GM21447 (cell line): Measurements from ENCODE around the gene MINDY1.

ENCODE experiments used
- ATAC-seq: cut with Tn5 transposase; IDR thresholded peaks from one replicate; pipeline ENCODE4 v1.9.1; 2021; ENCODE audit not compliant: unreplicated experiment

Gene MINDY1

DNA sequence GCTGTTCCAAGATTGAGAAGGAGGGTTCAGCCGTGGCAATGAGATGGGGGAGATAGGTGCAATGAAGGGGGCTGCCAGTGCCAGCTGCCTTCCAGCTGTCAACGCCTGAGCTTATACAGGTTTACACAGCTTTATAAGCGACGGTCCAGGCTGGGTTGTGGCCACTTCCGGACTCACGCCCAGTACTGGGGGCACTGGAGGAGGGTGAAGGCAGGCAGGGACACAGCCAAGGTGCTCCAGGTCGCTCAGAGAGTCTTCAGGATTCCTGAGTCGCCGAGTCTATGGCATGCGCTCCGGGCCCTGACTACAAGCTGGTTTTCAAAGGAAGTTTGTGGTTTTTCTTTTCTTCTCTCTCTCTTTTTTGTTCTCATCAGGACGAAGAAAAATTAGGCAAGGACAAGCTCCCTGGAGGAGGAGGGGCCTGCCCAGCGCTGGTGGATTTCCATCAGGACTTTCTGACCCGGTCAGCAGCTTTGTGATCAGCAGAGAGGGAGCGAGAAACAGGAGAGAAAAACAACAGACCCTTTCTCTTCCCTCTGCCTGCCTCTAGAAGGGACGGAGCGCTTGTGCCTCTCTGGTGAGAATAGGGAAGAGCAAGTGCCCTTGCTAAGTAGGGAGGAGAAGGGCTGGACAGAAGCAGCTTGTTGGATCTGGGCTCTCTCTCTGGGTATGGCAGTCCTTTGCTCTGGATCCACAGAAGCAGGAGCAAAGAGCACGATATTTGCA is at the start of gene MINDY1:
Gene MINDY1, minus strand, starts transcription at position 576 of the 726 bp plus-strand sequence. CDS start 4,285 bp downstream, outside the sequence.
- no peak for ATAC-seq

DNA sequence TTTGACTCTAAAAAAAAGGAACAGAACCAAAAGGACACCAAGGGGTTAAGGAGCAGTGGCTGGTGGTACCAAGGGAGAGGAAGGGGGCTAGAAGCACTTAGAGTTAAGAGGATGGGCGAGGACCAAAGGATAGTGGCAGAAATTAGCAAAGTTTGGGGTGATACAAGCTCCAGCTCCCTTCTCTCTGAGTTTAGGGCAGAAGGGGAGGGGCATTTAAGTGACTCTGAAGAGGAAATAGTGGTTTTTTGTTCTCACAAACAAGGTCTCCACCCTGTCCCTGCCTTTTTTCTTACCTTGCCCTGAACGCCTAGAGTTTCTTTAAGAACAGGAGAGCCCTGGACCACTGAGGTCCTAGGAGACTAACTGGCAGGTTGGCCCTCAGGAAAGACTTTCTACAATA is 49.4 kb upstream of the MINDY1 start:
- ATAC-seq, result no peak

DNA sequence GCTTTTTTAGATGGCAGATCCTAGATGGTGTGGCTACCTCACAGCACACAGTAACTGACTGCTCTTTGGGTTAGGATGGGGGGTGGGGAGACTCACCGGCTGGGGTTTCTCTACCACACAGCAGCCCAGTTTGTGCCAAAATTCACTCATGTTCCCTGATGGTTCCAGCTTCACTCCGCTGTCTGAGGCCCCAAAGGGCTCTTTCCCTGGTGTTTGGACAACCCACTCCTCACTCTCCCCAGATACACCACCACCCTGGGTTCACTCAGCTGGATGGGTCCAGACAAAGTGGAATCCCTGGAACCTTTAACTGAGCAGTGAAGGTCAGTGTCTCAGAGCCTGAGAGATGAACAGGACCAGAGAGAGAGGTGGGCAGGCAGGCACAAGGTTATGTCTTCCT is 48.9 kb upstream of the MINDY1 start:
- no peak for ATAC-seq

- no peak for ATAC-seq
Measured at GRCh38 chr1:151054971-151055547, 48.4 kb upstream of the MINDY1 start.

DNA sequence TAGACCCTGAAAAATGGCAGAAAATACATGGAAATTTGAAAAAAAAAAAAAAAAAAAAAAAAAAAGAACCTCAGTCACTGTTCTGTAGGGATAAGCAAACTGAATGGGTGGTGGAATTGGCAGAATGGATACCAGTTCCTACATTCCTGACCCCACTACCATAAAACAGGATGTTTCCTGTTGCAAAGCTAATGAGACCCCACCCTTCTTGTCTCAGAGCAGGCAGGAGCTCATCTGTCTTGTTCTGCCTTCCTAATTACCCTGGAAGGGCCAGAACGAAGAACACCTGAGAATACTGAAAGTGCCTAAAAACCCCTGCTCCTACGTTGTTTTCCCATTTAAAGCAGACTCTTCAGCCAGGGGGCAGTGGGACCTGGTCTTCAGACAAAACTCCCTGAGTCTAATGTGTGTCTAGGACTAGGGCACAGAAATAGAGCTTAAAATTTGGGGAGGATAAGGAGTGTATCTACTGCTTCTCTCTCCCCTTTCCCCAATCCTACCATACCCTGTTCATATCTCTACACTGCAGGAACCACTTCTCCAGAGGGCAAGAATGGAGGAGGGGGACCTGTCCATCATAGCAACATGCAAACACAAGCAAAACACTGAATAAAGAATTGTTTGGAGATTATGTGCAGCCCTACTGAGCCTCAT is 44.8 kb upstream of the MINDY1 start:
- ATAC-seq, result no peak

- ATAC-seq, result no peak
Measured at GRCh38 chr1:151050051-151050688, 43.5 kb upstream of the MINDY1 start.

DNA sequence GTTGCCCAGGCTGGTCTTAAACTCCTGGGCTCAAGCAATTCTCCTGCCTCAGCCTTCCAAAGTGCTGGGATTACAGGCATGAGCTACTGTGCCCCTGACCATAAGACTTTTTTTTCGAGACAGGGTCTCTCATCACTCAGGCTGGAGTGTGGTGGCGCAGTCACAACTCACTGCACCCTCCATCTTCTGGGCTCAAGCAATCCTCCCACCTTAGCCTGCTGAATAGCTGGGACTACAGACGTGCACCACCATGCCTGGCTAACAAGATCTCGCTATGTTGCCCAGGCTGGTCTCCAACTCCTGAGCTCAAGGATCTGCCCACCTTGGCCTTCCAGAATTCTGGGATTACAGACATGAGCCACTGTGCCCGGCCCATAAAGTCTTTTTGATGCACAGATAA is 42.8 kb upstream of the MINDY1 start:
- no peak for ATAC-seq

- ATAC-seq, result no peak
Measured at GRCh38 chr1:151048645-151049032, 41.9 kb upstream of the MINDY1 start.

- peak; percentile 68 for ATAC-seq
Measured at GRCh38 chr1:151047925-151048644, 41.4 kb upstream of the MINDY1 start.

DNA sequence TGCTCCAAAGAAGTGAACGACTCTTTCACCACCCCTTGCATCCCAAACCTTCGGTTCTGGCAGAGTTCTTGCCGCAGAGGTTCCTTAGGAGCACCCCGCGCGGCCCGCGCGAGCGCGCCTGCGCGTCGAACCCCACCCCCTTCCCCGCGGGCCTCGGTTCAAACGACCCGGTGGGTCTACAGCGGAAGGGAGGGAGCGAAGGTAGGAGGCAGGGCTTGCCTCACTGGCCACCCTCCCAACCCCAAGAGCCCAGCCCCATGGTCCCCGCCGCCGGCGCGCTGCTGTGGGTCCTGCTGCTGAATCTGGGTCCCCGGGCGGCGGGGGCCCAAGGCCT is 40.9 kb upstream of the MINDY1 start, which contains the start of gene C1orf56:
Gene C1orf56, plus strand, starts transcription at position 161 of the 334 bp plus-strand sequence. Its CDS starts 97 bp downstream, at position 258.
- peak; percentile 55 for ATAC-seq

GRCh38 chr1:151043163-151043562 is 36.5 kb upstream of the MINDY1 start:
- no peak for ATAC-seq

DNA sequence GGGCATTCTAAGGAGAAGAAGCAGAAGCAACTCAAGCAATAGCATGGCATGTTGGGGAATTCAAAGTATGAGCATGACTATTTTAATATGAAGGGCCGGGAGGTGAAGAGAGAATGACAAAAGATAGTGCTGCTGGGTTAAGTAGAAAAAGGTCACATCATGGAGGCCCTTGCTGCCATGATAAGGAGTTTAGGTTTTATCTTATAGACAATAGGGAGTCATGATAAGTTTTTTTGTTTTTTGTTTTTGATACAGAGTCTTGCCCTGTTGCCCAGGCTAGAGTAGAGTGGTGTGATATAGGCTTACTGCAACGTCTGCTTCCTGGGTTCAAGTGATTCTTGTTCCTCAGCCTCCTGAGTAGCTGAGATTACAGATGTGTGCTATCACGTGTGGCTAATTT is 32.8 kb upstream of the MINDY1 start:
- ATAC-seq, result no peak

- ATAC-seq, result no peak
Measured at GRCh38 chr1:151037032-151037431, 30.3 kb upstream of the MINDY1 start.

- ATAC-seq, result no peak
Measured at GRCh38 chr1:151036356-151036755, 29.7 kb upstream of the MINDY1 start, which contains the start of gene BNIPL. BNIPL (plus strand) TSS chr1:151036586; CDS start chr1:151036726, 140 bp downstream.

- ATAC-seq, result no peak
Measured at GRCh38 chr1:151035167-151035566, 28.5 kb upstream of the MINDY1 start.

DNA sequence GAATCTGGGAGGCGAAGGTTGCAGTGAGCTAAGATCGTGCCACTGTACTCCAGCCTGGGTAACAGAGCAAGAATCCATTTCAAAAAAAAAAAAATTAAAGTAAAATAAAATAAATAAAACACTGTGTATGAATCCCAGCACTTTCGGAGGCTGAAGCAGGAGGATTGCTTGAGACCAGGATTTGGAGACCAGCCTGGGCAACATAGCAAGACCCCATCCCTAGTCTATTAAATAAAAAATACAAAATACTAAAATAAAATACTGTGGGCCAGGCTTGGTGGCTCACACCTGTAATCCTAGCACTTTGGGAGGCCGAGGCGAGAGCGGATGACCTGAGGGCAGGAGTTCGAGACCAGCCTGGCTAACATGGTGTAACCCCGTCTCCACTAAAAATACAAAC is 25.5 kb upstream of the MINDY1 start:
- ATAC-seq, result no peak

DNA sequence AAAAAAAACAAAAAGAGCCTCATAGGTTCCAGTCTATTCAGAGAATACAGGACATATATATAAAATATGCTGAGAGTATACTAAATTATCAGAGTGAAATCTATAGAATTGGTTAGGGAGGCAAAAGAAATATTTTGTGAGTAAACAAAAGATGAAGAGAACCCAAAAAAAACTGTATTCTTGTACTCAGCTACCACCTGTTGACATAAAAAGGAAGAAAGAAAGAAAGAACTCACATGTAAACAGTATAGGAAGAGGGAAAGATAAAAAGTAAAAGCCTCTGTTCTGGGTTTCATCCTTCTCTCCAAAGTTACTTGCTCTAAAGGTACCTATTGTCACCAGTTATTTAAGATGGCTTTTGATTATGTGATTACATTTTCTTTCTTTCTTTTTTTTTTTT is 19.8 kb upstream of the MINDY1 start:
- ATAC-seq, result no peak

- no peak for ATAC-seq
Measured at GRCh38 chr1:151024540-151025146, 17.9 kb upstream of the MINDY1 start.

DNA sequence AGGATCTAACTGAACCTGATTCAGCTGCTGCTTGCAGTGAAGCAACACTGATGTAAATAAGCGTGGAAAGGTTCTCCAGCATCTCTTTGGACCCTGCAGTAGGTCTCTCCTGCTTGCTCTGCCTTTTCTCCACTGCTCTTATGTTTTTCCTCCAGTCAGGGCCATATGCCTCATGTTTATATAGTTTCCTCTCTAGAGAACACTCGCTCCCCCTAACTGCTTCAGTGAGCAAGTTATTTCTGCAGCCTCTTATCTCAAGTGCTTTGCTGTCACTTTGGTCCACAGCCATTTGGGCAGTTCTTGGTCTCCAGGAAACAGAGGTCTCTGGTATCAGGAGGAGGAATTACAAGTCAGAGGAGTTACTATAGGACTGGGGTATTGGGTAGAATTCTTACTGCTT is 6.8 kb upstream of the MINDY1 start:
- ATAC-seq, result no peak

- ATAC-seq, result no peak
Measured at GRCh38 chr1:151012684-151013471, 6.2 kb upstream of the MINDY1 start.
